MM.1S (cell line): ENCODE data around the gene DDHD1.

ENCODE experiments used
- CTCF ChIP-seq: fragments of 300-600 bp; sonication (generic); IDR thresholded peaks from 2 replicates; pipeline ENCODE4 v1.5.1; 2016; ENCODE audit warnings: antibody characterized with exemption, low read length, mixed read lengths
- EZH2 ChIP-seq: fragments of 300-600 bp; sonication (generic); optimal IDR thresholded peaks from 2 replicates; pipeline ENCODE3; 2017; ENCODE audit warnings: low read depth, mild to moderate bottlenecking, antibody characterized with exemption, low read length, mixed read lengths

GRCh38 chr14:53034688-53035230 lies 118.4 kb downstream of the DDHD1 start:
- TF ChIP-seq CTCF (no peak), EZH2 (no peak)
